ENCODE results near the gene CCM2L. TPM values are rescaled to one million over a fixed set of nuclear protein-coding genes. Genes with fewer than 3 reads are reported as not detected.

The CCM2L gene
- total RNA-seq, 1 donor from 2014 or later = 6.3 TPM

GRCh38 chr20:31968291-31969126 lies 41.7 kb upstream of the CCM2L start:
- H3K4me1 Mint-ChIP-seq (ENCODE audit: low read depth, unreplicated experiment) = peaks cover 69% of the 10 kb centered on the region
- TF ChIP-seq CTCF (IDR thresholded peaks at IDR 0.05; ENCODE audit: partially characterized antibody, unreplicated experiment) = no peak

GRCh38 chr20:31969991-31970390 lies 40.2 kb upstream of the CCM2L start:
- H3K4me1 Mint-ChIP-seq (ENCODE audit: low read depth, unreplicated experiment) = peaks cover 69% of the 10 kb centered on the region
- peak overlapping the region; percentile 90 for H3K4me3 Mint-ChIP-seq (ENCODE audit: unreplicated experiment)
- peaks cover 6% of the 10 kb centered on the region for H3K36me3 Mint-ChIP-seq (ENCODE audit: unreplicated experiment)
- H3K9me3 Mint-ChIP-seq (ENCODE audit: unreplicated experiment) = peaks cover 26% of the 10 kb centered on the region
- TF ChIP-seq CTCF (IDR thresholded peaks at IDR 0.05; ENCODE audit: partially characterized antibody, unreplicated experiment) = no peak
- peaks cover 22% of the 10 kb centered on the region for H3K27me3 Mint-ChIP-seq (ENCODE audit: unreplicated experiment)
- H3K27ac Mint-ChIP-seq (ENCODE audit: unreplicated experiment) = peak overlapping the region; percentile 67
- DNase-seq = no peak

More at GRCh38 chr20:31968291-31969126, 41.7 kb upstream of the CCM2L start:
- peaks cover 26% of the 10 kb centered on the region for H3K27me3 Mint-ChIP-seq (ENCODE audit: unreplicated experiment)
- H3K27ac Mint-ChIP-seq (ENCODE audit: unreplicated experiment) = peak overlapping the region; percentile 90
- peak; percentile 73 for DNase-seq
- H3K4me3 Mint-ChIP-seq (ENCODE audit: unreplicated experiment) = peak overlapping the region; percentile 90
- H3K9me3 Mint-ChIP-seq (ENCODE audit: unreplicated experiment) = peaks cover 34% of the 10 kb centered on the region
- peaks cover 6% of the 10 kb centered on the region for H3K36me3 Mint-ChIP-seq (ENCODE audit: unreplicated experiment)

- H3K4me3 Mint-ChIP-seq (ENCODE audit: unreplicated experiment) = peak overlapping the region; percentile 90
- H3K9me3 Mint-ChIP-seq (ENCODE audit: unreplicated experiment) = peaks cover 22% of the 10 kb centered on the region
- H3K27me3 Mint-ChIP-seq (ENCODE audit: unreplicated experiment) = peaks cover 21% of the 10 kb centered on the region
- H3K4me1 Mint-ChIP-seq (ENCODE audit: low read depth, unreplicated experiment) = peaks cover 64% of the 10 kb centered on the region
- DNase-seq = no peak
- peaks cover 6% of the 10 kb centered on the region for H3K36me3 Mint-ChIP-seq (ENCODE audit: unreplicated experiment)
- H3K27ac Mint-ChIP-seq (ENCODE audit: unreplicated experiment) = peak overlapping the region; percentile 53
- no peak for TF ChIP-seq CTCF (IDR thresholded peaks at IDR 0.05; ENCODE audit: partially characterized antibody, unreplicated experiment)
Observed at GRCh38 chr20:31972471-31973021, 37.7 kb upstream of the CCM2L start.

DNA sequence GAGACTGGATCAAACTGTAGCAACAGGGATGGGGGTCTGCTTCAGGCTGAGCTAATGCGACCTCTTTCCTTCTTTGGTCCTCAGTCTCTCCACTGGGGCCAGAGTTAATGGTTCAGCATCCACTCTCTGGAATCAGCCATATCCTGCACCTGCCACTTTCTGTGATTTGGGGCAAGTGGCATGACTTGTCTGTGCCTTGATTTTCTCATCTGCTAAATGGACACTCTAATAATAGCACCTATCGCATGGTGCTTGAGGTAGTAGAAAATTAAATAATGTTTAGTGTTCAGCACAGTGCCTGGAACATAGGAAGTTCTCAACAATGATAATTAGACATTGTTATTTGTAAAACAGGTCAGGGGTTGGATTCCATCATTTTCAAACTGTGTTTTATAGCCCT lies 35.9 kb upstream of the CCM2L start:
- Mint-ChIP-seq H3K4me1 (ENCODE audit: low read depth, unreplicated experiment) (peaks cover 67% of the 10 kb centered on the region), H3K27me3 (ENCODE audit: unreplicated experiment) (peaks cover 17% of the 10 kb centered on the region), H3K27ac (ENCODE audit: unreplicated experiment) (peak overlapping the region; percentile 96)

More for the DNA sequence above, 35.9 kb upstream of the CCM2L start:
- Mint-ChIP-seq H3K9me3 (ENCODE audit: unreplicated experiment) (peaks cover 18% of the 10 kb centered on the region), H3K36me3 (ENCODE audit: unreplicated experiment) (peaks cover 6% of the 10 kb centered on the region), H3K4me3 (ENCODE audit: unreplicated experiment) (peak overlapping the region; percentile 90)
- no peak for TF ChIP-seq CTCF (IDR thresholded peaks at IDR 0.05; ENCODE audit: partially characterized antibody, unreplicated experiment)
- no peak for DNase-seq
